HL-60 (cell line): ENCODE measurements around the gene SORL1.
A peak's percentile ranks its signal among the peaks of the same experiment; 100 is the strongest.

Experiments
- DNase-seq, 2 experiments: peaks; one replicate each; pipeline ENCODE4 v3.0.0-alpha.2; 2010 to 2020; ENCODE audit warnings: low read depth in 1 of 2, low spot score in 1 of 2
- H3K27ac ChIP-seq: fragments of 250-450 bp; sonication (Bioruptor Pico); replicated peaks from 2 replicates; pipeline ENCODE4 v1.5.1; 2020; ENCODE audit warnings: mild to moderate bottlenecking, moderate library complexity
- H3K27me3 ChIP-seq: fragments of 250-450 bp; sonication (Bioruptor Pico); 2 replicates; pipeline ENCODE4 v1.5.1; 2021; ENCODE audit warnings: mild to moderate bottlenecking, moderate library complexity; ENCODE audit not compliant: insufficient read depth, poor library complexity, severe bottlenecking
- H3K4me3 ChIP-seq: replicated peaks from 2 replicates; pipeline ENCODE4 v1.5.1; 2011; ENCODE audit warnings: mild to moderate bottlenecking, control low read depth, low read length; ENCODE audit not compliant: insufficient read depth
- CTCF ChIP-seq: IDR thresholded peaks from one replicate; pipeline ENCODE4 v1.5.1; 2011; ENCODE audit warnings: low read length, control low read depth, inconsistent platforms; ENCODE audit not compliant: insufficient read depth
- GABPA ChIP-seq: IDR thresholded peaks from 2 replicates; pipeline ENCODE4 v1.6.1; 2012; ENCODE audit warnings: low read depth
- POLR2AphosphoS5 ChIP-seq: IDR thresholded peaks from 2 replicates; pipeline ENCODE4 v1.6.1; 2012; ENCODE audit warnings: low read depth
- REST ChIP-seq: IDR thresholded peaks from 2 replicates; pipeline ENCODE4 v1.6.1; 2012; ENCODE audit warnings: low read depth; ENCODE audit not compliant: insufficient replicate concordance
- SPI1 ChIP-seq: IDR thresholded peaks from 2 replicates; pipeline ENCODE4 v1.6.1; 2012; ENCODE audit warnings: low read depth, mild to moderate bottlenecking, borderline replicate concordance

The SORL1 gene

GRCh38 chr11:121583825-121584224 is 131.7 kb downstream of the SORL1 start:
- no peak for TF ChIP-seq SPI1
- TF ChIP-seq GABPA: no peak
- no peak for TF ChIP-seq POLR2AphosphoS5
- no peak for TF ChIP-seq CTCF
- no peak for TF ChIP-seq REST
- Histone ChIP-seq H3K4me3 (no peak overlapping the region), H3K27ac (peak overlapping the region; percentile 82), H3K27me3 (no peaks in the 10 kb centered on the region)
- DNase-seq: no peak

GRCh38 chr11:121586750-121587149 is 134.6 kb downstream of the SORL1 start:
- no peak overlapping the region; the same call in 1 of the 2 replicates for H3K27ac ChIP-seq
- no peaks in the 10 kb centered on the region for H3K27me3 ChIP-seq
- no peak for TF ChIP-seq POLR2AphosphoS5
- TF ChIP-seq REST: no peak
- no peak for TF ChIP-seq GABPA
- no peak for TF ChIP-seq CTCF
- TF ChIP-seq SPI1: no peak
- no peak for DNase-seq
- no peak overlapping the region for H3K4me3 ChIP-seq

- Histone ChIP-seq H3K4me3 (no peak overlapping the region), H3K27ac (peak overlapping the region; percentile 74), H3K27me3 (no peaks in the 10 kb centered on the region)
- no peak for DNase-seq
- TF ChIP-seq POLR2AphosphoS5 (no peak), REST (no peak), CTCF (no peak), GABPA (no peak), SPI1 (no peak)
These were observed 135.1 kb downstream of the SORL1 start for GRCh38 chr11:121587182-121587581.
